GM23338 (cell line): ENCODE results near the gene THRA.

Experiments used
- CREB1 ChIP-seq: fragments of 250-450 bp; sonication (Bioruptor Pico); IDR thresholded peaks from 2 replicates; pipeline ENCODE4 v1.5.0; 2020; ENCODE audit warnings: low read depth, mild to moderate bottlenecking, moderate library complexity
- EZH2 ChIP-seq: fragments of 200-600 bp; sonication (generic); IDR thresholded peaks from one replicate; pipeline ENCODE4 v1.8.0; 2017; ENCODE audit warnings: antibody characterized with exemption, mild to moderate bottlenecking, low read depth; ENCODE audit not compliant: unreplicated experiment
- EZH2phosphoT487 ChIP-seq: fragments of 200-600 bp; sonication (generic); IDR thresholded peaks from one replicate; pipeline ENCODE4 v1.8.1; 2018; ENCODE audit warnings: antibody characterized with exemption; ENCODE audit not compliant: unreplicated experiment
- JUNB ChIP-seq: IDR thresholded peaks from one replicate; pipeline ENCODE4 v1.6.1; 2016; ENCODE audit warnings: antibody characterized with exemption; ENCODE audit not compliant: unreplicated experiment
- NANOG ChIP-seq: IDR thresholded peaks from 2 replicates; pipeline ENCODE4 v1.6.1; 2016; ENCODE audit warnings: antibody characterized with exemption, borderline replicate concordance
- POLR2AphosphoS5 ChIP-seq: IDR thresholded peaks from 2 replicates; pipeline ENCODE4 v1.6.1; 2016; ENCODE audit warnings: antibody characterized with exemption, low read depth
- STAT1 ChIP-seq: IDR thresholded peaks from one replicate; pipeline ENCODE4 v1.6.1; 2016; ENCODE audit warnings: antibody characterized with exemption; ENCODE audit not compliant: unreplicated experiment
- ZNF114 ChIP-seq: fragments of 250-450 bp; sonication (Bioruptor Pico); IDR thresholded peaks from 2 replicates; pipeline ENCODE4 v1.5.0; 2020; ENCODE audit warnings: mild to moderate bottlenecking, moderate library complexity
- ZNF331 ChIP-seq: fragments of 250-450 bp; sonication (Bioruptor Pico); IDR thresholded peaks from 2 replicates; pipeline ENCODE4 v1.5.0; 2020; ENCODE audit warnings: low read depth, mild to moderate bottlenecking, moderate library complexity
- TF ChIP-seq, protein P1 (sequence below): IDR thresholded peaks from 2 replicates; pipeline ENCODE4 v1.6.1; 2016; ENCODE audit warnings: antibody characterized with exemption
- TF ChIP-seq, protein P2 (sequence below), 2 experiments: fragments of 200-600 bp in 1 of 2; sonication (generic) in 1 of 2; conservative IDR thresholded peaks; 2 replicates each; pipeline versions ENCODE4 v1.5.1 to v1.6.1; 2016 to 2017; ENCODE audit warnings: antibody characterized with exemption in 2 of 2, low read depth in 2 of 2, mild to moderate bottlenecking in 2 of 2, moderate library complexity in 1 of 2
- TF ChIP-seq, protein P3 (sequence below): IDR thresholded peaks from one replicate; pipeline ENCODE4 v1.6.1; 2018; ENCODE audit warnings: antibody characterized with exemption; ENCODE audit not compliant: unreplicated experiment
- TF ChIP-seq, protein P4 (sequence below): fragments of 250-450 bp; sonication (Bioruptor Pico); IDR thresholded peaks from 2 replicates; pipeline ENCODE4 v1.5.0; 2020; ENCODE audit warnings: mild to moderate bottlenecking, moderate library complexity

DNA sequence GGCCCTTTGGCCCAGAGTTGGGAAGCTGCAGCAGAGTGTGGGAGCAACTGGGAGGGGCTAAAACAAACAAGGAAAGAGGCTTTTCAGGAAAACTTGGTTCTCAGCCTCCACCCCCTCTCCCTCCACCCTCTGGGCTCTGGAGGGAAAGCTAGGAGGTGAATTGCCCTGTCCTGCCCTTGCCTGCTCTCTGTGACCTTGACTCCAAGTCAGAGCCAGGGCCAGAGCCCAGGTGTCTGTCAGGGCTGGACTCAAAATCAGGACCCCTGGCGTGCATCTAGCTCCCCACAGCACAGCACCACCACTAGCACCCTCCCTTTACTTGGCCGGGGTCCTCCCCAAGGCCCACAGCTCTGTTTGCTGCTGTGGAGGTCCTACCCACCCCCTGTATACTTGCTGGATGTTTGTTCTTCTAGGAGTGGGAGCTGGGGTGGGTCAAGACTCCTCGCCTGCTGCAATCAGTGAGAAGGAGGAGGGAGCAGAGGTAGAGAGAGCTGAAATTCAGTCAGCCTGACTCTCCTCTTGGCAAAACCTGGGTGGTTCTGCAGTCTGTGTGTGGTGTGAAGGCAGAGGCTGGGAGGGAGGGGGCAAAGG, 40.4 kb downstream of the THRA start:
- TF ChIP-seq, protein P1, sequence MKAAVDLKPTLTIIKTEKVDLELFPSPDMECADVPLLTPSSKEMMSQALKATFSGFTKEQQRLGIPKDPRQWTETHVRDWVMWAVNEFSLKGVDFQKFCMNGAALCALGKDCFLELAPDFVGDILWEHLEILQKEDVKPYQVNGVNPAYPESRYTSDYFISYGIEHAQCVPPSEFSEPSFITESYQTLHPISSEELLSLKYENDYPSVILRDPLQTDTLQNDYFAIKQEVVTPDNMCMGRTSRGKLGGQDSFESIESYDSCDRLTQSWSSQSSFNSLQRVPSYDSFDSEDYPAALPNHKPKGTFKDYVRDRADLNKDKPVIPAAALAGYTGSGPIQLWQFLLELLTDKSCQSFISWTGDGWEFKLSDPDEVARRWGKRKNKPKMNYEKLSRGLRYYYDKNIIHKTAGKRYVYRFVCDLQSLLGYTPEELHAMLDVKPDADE: no peak
- TF ChIP-seq, protein P2, sequence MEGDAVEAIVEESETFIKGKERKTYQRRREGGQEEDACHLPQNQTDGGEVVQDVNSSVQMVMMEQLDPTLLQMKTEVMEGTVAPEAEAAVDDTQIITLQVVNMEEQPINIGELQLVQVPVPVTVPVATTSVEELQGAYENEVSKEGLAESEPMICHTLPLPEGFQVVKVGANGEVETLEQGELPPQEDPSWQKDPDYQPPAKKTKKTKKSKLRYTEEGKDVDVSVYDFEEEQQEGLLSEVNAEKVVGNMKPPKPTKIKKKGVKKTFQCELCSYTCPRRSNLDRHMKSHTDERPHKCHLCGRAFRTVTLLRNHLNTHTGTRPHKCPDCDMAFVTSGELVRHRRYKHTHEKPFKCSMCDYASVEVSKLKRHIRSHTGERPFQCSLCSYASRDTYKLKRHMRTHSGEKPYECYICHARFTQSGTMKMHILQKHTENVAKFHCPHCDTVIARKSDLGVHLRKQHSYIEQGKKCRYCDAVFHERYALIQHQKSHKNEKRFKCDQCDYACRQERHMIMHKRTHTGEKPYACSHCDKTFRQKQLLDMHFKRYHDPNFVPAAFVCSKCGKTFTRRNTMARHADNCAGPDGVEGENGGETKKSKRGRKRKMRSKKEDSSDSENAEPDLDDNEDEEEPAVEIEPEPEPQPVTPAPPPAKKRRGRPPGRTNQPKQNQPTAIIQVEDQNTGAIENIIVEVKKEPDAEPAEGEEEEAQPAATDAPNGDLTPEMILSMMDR (conservative IDR thresholded peaks at IDR 0.05; ENCODE audit: low read depth in 2 of 2): no peak
- TF ChIP-seq EZH2 (no peak), CREB1 (no peak), POLR2AphosphoS5 (no peak), JUNB (no peak), EZH2phosphoT487 (no peak), ZNF331 (no peak), STAT1 (no peak), ZNF114 (CRISPR knock-in tag) (no peak), NANOG (no peak)
- TF ChIP-seq, protein P3, sequence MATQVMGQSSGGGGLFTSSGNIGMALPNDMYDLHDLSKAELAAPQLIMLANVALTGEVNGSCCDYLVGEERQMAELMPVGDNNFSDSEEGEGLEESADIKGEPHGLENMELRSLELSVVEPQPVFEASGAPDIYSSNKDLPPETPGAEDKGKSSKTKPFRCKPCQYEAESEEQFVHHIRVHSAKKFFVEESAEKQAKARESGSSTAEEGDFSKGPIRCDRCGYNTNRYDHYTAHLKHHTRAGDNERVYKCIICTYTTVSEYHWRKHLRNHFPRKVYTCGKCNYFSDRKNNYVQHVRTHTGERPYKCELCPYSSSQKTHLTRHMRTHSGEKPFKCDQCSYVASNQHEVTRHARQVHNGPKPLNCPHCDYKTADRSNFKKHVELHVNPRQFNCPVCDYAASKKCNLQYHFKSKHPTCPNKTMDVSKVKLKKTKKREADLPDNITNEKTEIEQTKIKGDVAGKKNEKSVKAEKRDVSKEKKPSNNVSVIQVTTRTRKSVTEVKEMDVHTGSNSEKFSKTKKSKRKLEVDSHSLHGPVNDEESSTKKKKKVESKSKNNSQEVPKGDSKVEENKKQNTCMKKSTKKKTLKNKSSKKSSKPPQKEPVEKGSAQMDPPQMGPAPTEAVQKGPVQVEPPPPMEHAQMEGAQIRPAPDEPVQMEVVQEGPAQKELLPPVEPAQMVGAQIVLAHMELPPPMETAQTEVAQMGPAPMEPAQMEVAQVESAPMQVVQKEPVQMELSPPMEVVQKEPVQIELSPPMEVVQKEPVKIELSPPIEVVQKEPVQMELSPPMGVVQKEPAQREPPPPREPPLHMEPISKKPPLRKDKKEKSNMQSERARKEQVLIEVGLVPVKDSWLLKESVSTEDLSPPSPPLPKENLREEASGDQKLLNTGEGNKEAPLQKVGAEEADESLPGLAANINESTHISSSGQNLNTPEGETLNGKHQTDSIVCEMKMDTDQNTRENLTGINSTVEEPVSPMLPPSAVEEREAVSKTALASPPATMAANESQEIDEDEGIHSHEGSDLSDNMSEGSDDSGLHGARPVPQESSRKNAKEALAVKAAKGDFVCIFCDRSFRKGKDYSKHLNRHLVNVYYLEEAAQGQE: no peak
- TF ChIP-seq, protein P4, sequence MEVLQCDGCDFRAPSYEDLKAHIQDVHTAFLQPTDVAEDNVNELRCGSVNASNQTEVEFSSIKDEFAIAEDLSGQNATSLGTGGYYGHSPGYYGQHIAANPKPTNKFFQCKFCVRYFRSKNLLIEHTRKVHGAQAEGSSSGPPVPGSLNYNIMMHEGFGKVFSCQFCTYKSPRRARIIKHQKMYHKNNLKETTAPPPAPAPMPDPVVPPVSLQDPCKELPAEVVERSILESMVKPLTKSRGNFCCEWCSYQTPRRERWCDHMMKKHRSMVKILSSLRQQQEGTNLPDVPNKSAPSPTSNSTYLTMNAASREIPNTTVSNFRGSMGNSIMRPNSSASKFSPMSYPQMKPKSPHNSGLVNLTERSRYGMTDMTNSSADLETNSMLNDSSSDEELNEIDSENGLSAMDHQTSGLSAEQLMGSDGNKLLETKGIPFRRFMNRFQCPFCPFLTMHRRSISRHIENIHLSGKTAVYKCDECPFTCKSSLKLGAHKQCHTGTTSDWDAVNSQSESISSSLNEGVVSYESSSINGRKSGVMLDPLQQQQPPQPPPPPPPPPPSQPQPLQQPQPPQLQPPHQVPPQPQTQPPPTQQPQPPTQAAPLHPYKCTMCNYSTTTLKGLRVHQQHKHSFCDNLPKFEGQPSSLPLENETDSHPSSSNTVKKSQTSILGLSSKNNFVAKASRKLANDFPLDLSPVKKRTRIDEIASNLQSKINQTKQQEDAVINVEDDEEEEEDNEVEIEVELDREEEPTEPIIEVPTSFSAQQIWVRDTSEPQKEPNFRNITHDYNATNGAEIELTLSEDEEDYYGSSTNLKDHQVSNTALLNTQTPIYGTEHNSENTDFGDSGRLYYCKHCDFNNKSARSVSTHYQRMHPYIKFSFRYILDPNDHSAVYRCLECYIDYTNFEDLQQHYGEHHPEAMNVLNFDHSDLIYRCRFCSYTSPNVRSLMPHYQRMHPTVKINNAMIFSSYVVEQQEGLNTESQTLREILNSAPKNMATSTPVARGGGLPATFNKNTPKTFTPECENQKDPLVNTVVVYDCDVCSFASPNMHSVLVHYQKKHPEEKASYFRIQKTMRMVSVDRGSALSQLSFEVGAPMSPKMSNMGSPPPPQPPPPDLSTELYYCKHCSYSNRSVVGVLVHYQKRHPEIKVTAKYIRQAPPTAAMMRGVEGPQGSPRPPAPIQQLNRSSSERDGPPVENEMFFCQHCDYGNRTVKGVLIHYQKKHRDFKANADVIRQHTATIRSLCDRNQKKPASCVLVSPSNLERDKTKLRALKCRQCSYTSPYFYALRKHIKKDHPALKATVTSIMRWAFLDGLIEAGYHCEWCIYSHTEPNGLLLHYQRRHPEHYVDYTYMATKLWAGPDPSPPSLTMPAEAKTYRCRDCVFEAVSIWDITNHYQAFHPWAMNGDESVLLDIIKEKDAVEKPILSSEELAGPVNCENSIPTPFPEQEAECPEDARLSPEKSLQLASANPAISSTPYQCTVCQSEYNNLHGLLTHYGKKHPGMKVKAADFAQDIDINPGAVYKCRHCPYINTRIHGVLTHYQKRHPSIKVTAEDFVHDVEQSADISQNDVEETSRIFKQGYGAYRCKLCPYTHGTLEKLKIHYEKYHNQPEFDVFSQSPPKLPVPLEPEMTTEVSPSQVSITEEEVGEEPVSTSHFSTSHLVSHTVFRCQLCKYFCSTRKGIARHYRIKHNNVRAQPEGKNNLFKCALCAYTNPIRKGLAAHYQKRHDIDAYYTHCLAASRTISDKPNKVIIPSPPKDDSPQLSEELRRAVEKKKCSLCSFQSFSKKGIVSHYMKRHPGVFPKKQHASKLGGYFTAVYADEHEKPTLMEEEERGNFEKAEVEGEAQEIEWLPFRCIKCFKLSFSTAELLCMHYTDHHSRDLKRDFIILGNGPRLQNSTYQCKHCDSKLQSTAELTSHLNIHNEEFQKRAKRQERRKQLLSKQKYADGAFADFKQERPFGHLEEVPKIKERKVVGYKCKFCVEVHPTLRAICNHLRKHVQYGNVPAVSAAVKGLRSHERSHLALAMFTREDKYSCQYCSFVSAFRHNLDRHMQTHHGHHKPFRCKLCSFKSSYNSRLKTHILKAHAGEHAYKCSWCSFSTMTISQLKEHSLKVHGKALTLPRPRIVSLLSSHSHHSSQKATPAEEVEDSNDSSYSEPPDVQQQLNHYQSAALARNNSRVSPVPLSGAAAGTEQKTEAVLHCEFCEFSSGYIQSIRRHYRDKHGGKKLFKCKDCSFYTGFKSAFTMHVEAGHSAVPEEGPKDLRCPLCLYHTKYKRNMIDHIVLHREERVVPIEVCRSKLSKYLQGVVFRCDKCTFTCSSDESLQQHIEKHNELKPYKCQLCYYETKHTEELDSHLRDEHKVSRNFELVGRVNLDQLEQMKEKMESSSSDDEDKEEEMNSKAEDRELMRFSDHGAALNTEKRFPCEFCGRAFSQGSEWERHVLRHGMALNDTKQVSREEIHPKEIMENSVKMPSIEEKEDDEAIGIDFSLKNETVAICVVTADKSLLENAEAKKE (CRISPR knock-in tag): no peak
